Sigmoid colon (tissue), 7 donors: ENCODE measurements around the gene GPC6. TPM values are rescaled to one million over a fixed set of nuclear protein-coding genes. Genes with fewer than 3 reads are reported as not detected.

Experiments used
- DNase-seq: peaks from one replicate; pipeline ENCODE4 v3.0.0-alpha.2; 2019
- H3K27ac ChIP-seq, 4 donors: fragments of 200-600 bp; sonication (generic); one replicate each; pipeline ENCODE4 v1.5.1; 2016 to 2019; ENCODE audit warnings: mild to moderate bottlenecking in 1 of 4
- H3K27me3 ChIP-seq, 3 donors: fragments of 200-600 bp; sonication (generic); one replicate each; pipeline ENCODE4 v1.5.1; 2019; ENCODE audit warnings: mild to moderate bottlenecking in 1 of 3
- H3K36me3 ChIP-seq, 4 donors: fragments of 200-600 bp; sonication (generic); one replicate each; pipeline ENCODE4 v1.5.1; 2016 to 2019
- H3K4me1 ChIP-seq, 4 donors: fragments of 200-600 bp; sonication (generic); one replicate each; pipeline ENCODE4 v1.5.1; 2017 to 2019
- H3K4me3 ChIP-seq, 4 donors: fragments of 200-600 bp; sonication (generic); one replicate each; pipeline ENCODE4 v1.5.1; 2017 to 2019; ENCODE audit warnings: mild to moderate bottlenecking in 2 of 4, moderate library complexity in 1 of 4
- H3K9me3 ChIP-seq, 4 donors: fragments of 200-600 bp in 3 of 4; sonication (generic) in 3 of 4; one replicate each; pipeline versions ENCODE4 v1.5.1 to v1.6.1; 2013 to 2019
- EP300 ChIP-seq, 4 donors: sonication (generic); formaldehyde crosslinking; IDR thresholded peaks; one replicate each; pipeline ENCODE4 v1.6.1; 2017; ENCODE audit warnings: antibody characterized with exemption in 4 of 4
- POLR2A ChIP-seq, 2 donors: fragments of 450-650 bp; IDR thresholded peaks; one replicate each; pipeline ENCODE4 v1.6.1; 2016; ENCODE audit warnings: antibody characterized with exemption in 2 of 2, mild to moderate bottlenecking in 2 of 2, moderate library complexity in 2 of 2
- POLR2AphosphoS5 ChIP-seq, 4 donors: sonication (generic); formaldehyde crosslinking; IDR thresholded peaks; one replicate each; pipeline ENCODE4 v1.6.1; 2017; ENCODE audit warnings: antibody characterized with exemption in 4 of 4
- WGBS, 2 donors: extraction: QIAGEN DNeasy Blood & Tissue Kit; methylation state at CpG; one replicate each; pipeline ENCODE4 v1.1.7; 2013; 5-methylcytosine and 5-hydroxymethylcytosine counted together
- intact Hi-C: fragments of 100-400 bp; cut with DNase I; formaldehyde crosslinking; loops from one replicate; pipeline ENCODE4 v1.15.1; 2023
- polyA plus RNA-seq, 3 donors: library from polyadenylated mRNA; stranded (reverse); fragments of 200-250 nt; gene quantifications; one replicate each; pipeline ENCODE4 v1.2.3, GENCODE V29; 2013
- total RNA-seq, 4 donors: library from RNA; depleted of rRNA; stranded (reverse); fragments of >200 nt; gene quantifications; one replicate each; pipeline ENCODE4 v1.1.0, GENCODE V29; 2016
- TF ChIP-seq, protein P1 (sequence below), 4 experiments: fragments of 450-650 bp in 3 of 4; fragments of 200-600 bp in 1 of 4; IDR thresholded peaks; one replicate each; pipeline ENCODE4 v1.5.1; 2016 to 2019; ENCODE audit warnings: antibody characterized with exemption in 4 of 4, mild to moderate bottlenecking in 3 of 4, moderate library complexity in 2 of 4
- donor health status: healthy with polysubstance abuse.
- donor health status: Bipolar disorder and iron deficiency.
- donor health status: healthy.

GPC6 gene
- total and polyA plus RNA-seq, 7 donors, result 0.23 to 27.5 (median 14.4) TPM

DNA sequence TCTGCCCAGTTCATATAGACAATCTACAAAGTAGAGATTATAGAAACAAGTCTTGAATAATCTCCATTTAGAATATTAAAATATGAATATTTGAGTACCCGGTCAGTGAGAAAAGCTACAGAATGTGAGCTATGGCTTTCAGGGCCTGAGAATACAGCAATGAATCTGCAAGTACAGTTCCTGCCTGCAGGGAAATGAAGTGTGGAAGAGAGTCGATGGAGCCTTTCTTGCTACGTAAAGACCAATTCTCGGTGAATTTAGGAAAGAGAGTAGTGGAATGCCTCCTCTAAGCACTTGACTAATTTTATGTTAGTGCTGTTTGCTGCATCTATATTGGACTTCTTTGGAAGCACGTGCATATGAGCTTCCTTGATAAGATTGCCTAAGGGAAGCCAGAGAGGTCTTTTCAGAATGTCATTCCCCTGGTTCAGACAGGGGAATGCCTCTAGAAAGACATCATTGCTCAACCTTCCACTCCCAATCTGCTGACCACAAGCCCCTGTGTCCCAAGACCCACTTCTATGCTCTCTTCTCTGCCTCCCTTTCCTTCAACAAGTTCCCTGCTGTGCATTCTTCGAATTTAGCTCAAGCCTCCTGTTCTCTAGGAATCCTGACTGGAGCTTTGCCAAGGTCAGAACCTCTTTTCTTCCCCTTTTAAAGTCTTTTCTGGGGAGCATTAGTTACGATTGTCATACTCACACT, 41.9 kb downstream of the GPC6 start:
- H3K36me3 ChIP-seq, result no peaks in the 10 kb centered on the region
- WGBS, 2 donors, result 79 to 86% methylated on average over 7 of the region's 7 CpGs
- H3K4me1 ChIP-seq, result peaks cover 0 to 13% (median 6%) of the 10 kb centered on the region in 4 donors
- no peak for DNase-seq
- intact Hi-C loops, result no loop called here
- no peaks in the 10 kb centered on the region for H3K9me3 ChIP-seq
- H3K27ac ChIP-seq, result no peak overlapping the region
- TF ChIP-seq POLR2AphosphoS5 (IDR thresholded peaks at IDR 0.05), result no peak
- TF ChIP-seq EP300 (IDR thresholded peaks at IDR 0.05), result no peak
- TF ChIP-seq POLR2A (IDR thresholded peaks at IDR 0.05), result no peak
- TF ChIP-seq, protein P1, sequence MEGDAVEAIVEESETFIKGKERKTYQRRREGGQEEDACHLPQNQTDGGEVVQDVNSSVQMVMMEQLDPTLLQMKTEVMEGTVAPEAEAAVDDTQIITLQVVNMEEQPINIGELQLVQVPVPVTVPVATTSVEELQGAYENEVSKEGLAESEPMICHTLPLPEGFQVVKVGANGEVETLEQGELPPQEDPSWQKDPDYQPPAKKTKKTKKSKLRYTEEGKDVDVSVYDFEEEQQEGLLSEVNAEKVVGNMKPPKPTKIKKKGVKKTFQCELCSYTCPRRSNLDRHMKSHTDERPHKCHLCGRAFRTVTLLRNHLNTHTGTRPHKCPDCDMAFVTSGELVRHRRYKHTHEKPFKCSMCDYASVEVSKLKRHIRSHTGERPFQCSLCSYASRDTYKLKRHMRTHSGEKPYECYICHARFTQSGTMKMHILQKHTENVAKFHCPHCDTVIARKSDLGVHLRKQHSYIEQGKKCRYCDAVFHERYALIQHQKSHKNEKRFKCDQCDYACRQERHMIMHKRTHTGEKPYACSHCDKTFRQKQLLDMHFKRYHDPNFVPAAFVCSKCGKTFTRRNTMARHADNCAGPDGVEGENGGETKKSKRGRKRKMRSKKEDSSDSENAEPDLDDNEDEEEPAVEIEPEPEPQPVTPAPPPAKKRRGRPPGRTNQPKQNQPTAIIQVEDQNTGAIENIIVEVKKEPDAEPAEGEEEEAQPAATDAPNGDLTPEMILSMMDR (IDR thresholded peaks at IDR 0.05), result no peak
- no peaks in the 10 kb centered on the region for H3K27me3 ChIP-seq
- no peak overlapping the region for H3K4me3 ChIP-seq

DNA sequence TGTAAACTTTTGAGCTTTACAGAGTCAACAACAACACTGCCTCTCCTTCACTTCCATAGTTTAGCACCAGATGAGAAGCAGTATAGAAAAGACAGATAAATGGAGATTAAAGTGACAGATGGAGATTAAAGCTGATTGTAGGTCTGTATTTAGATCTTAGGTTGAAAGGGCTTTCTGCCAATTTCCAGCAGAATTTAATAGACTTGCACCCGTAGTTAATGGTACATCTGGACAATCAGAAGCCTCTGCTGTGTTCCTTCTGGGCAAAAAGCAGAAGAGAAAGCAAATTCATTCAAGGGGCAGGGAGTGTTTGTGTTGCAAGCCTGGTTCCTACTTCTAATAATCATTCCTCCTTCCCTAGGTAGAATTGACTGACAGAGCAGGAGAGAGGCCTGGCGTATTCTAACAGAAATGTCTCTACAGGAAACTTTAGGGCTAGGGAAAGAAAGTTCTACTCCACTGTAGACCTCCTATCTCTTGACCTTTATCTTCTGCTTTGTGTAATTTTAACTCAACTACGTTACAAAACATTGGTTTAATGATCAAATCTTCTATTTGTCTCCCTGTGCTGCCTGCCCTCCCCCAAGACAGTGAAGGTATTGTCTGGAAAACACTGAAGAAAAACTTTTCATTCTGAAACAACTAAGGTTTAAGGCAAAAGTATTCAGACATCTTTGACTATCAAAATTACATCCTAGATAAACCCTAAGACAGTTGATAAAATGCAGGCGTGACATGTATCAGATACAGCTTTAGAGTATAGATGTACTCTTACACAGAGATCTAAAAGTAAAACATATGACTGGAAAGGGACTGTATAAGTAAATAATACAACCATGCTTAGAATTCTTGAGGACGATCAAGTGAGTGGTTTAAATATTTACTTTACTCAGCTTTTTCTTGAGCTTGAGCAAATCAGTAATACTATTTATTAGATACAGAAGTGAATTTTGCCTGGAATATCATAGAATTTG, 44.4 kb downstream of the GPC6 start:
- intact Hi-C loops, result no loop called here
- no peaks in the 10 kb centered on the region for H3K36me3 ChIP-seq
- DNase-seq, result no peak
- WGBS, 2 donors, result 38 to 56% methylated on average over 5 of the region's 5 CpGs
- H3K4me1 ChIP-seq, result peaks cover 0 to 13% (median 6%) of the 10 kb centered on the region in 4 donors
- no peaks in the 10 kb centered on the region for H3K27me3 ChIP-seq
- no peak overlapping the region for H3K4me3 ChIP-seq
- H3K27ac ChIP-seq, result no peak overlapping the region
- TF ChIP-seq POLR2AphosphoS5 (IDR thresholded peaks at IDR 0.05), result no peak
- TF ChIP-seq, protein P1 (IDR thresholded peaks at IDR 0.05), result no peak
- H3K9me3 ChIP-seq, result no peaks in the 10 kb centered on the region

DNA sequence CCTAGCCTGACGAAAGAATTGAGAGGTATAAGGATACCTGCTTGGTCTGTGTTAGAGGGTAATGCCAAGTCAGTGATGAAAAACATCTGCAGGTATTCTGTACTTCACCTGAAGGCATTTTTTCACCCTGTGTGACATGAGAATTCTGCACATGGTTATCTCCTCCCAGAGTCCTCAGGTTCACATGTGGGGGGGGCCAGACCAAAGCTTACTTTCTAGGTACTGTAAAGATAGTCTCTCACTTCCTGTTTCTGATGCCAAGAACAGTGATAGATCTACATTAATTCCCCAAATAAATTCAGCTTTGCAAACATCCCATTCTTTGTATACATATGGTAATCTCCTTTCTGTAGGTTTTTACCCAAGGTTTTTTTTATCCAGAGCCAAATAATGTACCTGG, 53.4 kb downstream of the GPC6 start:
- intact Hi-C loops, result no loop called here
- H3K27ac ChIP-seq, result no peak overlapping the region
- no peaks in the 10 kb centered on the region for H3K36me3 ChIP-seq
- no peak for DNase-seq
- H3K27me3 ChIP-seq, result no peaks in the 10 kb centered on the region
- H3K4me3 ChIP-seq, result no peak overlapping the region
- no peaks in the 10 kb centered on the region for H3K4me1 ChIP-seq
- no peaks in the 10 kb centered on the region for H3K9me3 ChIP-seq
- 27 to 70% methylated on average over 1 of the region's 1 CpG for WGBS, 2 donors
- TF ChIP-seq EP300 (IDR thresholded peaks at IDR 0.05), result no peak
- no peak for TF ChIP-seq POLR2A (IDR thresholded peaks at IDR 0.05)
- TF ChIP-seq, protein P1 (IDR thresholded peaks at IDR 0.05), result no peak
- no peak for TF ChIP-seq POLR2AphosphoS5 (IDR thresholded peaks at IDR 0.05)

DNA sequence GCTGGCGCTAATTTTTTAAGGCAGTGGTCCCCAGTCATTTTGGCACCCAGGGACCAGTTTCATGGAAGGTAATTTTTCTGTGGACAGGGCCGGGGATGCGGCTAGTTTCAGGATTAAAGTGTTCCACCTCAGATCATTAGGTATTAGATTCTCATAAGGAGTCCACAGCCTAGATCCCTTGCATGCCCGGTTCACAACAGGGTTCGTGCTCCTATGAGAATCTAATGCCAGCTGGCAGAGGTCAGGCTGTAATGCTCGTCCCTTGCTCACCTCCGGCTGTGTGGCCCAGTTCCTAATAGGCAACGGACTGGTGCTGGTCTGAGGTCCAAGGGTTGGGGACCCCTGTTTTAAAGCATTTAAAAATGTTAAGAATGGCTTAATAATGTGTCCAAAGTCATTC, 54.1 kb downstream of the GPC6 start:
- intact Hi-C loops, result no loop called here
- 90 to 92% methylated on average over 8 of the region's 8 CpGs for WGBS, 2 donors

More for the DNA sequence above, 54.1 kb downstream of the GPC6 start:
- no peak for DNase-seq
- Histone ChIP-seq H3K4me1 (no peaks in the 10 kb centered on the region), H3K36me3 (no peaks in the 10 kb centered on the region), H3K27me3 (no peaks in the 10 kb centered on the region), H3K4me3 (no peak overlapping the region), H3K27ac (no peak overlapping the region), H3K9me3 (no peaks in the 10 kb centered on the region)
- TF ChIP-seq POLR2A (IDR thresholded peaks at IDR 0.05) (no peak), EP300 (IDR thresholded peaks at IDR 0.05) (no peak), POLR2AphosphoS5 (IDR thresholded peaks at IDR 0.05) (no peak)
- TF ChIP-seq, protein P1 (IDR thresholded peaks at IDR 0.05), result no peak
